Heart left ventricle (tissue), 13 donors: Measurements from ENCODE around the gene ZBTB47.

ENCODE experiments used
- POLR2A ChIP-seq, 2 donors: fragments of 450-650 bp; IDR thresholded peaks; one replicate each; pipeline ENCODE4 v1.6.1; 2017; ENCODE audit warnings: antibody characterized with exemption in 2 of 2, mild to moderate bottlenecking in 2 of 2, moderate library complexity in 2 of 2
- TF ChIP-seq, protein P1 (sequence below), 12 donors: fragments of 200-600 bp; sonication (generic) in 4 of 12; IDR thresholded peaks; one replicate each; pipeline versions ENCODE4 v1.5.0 to v1.8.0; 2018 to 2022; ENCODE audit warnings: antibody characterized with exemption in 12 of 12, mild to moderate bottlenecking in 5 of 12
- donor health status: ischemic (EF 13 %, LVEDD 7.1; RV severe dilation, severe dysfunction).
- donor health status: DM: no; HTN: yes; CAD: no.
- donor health status: DM: no; HTN: no; CAD: no.
- donor health status: ischemic (EF 25% LVEDD 6.9; RV normal size, moderate dysfunction).
- donor health status: ischemic (EF 25% LVEDD 5.7; RV mildly dilated, moderate dysfunction).
- donor health status: ischemic (EF 35%, LVEDD 5.7; RV mildly dilated, moderate dysfunction).
- donor health status: nonischemic (EF 11% LVEDD 7.7; RV severe dilation, severe dysfunction).
- donor health status: DM: yes; HTN: yes; CAD: no.
- donor health status: PGD.
- donor health status: ischemic (EF 29% LVEDD 5.4; RV normal size, mild dysfunction).
- donor health status: nonischemic (EF 23%, LVEDD 6.1; RV moderate dilation, normal function).

DNA sequence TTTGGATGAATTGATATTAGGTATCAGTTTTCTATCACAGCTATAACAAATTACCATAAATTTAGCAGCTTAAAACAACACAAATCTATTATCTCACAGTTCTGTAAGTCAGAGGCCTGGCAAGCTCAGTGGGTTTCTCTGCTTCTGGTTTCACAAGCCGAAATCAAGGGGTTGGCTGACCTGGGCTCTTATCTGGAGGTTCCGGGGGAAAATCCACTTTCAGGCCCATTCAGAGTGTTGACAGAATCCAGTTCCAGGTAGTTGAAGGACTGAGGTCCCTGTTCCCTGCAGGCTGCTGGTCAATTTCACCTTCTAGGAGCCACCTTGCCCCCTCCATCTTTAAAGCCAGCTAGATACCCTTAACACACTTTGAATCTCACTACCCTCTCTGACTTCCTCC is 60.2 kb downstream of the ZBTB47 start:
- TF ChIP-seq, protein P1, sequence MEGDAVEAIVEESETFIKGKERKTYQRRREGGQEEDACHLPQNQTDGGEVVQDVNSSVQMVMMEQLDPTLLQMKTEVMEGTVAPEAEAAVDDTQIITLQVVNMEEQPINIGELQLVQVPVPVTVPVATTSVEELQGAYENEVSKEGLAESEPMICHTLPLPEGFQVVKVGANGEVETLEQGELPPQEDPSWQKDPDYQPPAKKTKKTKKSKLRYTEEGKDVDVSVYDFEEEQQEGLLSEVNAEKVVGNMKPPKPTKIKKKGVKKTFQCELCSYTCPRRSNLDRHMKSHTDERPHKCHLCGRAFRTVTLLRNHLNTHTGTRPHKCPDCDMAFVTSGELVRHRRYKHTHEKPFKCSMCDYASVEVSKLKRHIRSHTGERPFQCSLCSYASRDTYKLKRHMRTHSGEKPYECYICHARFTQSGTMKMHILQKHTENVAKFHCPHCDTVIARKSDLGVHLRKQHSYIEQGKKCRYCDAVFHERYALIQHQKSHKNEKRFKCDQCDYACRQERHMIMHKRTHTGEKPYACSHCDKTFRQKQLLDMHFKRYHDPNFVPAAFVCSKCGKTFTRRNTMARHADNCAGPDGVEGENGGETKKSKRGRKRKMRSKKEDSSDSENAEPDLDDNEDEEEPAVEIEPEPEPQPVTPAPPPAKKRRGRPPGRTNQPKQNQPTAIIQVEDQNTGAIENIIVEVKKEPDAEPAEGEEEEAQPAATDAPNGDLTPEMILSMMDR (IDR thresholded peaks at IDR 0.05), result no peak
- no peak for TF ChIP-seq POLR2A (IDR thresholded peaks at IDR 0.05)
